ENCODE data around the gene ADGRD1. TPM values are rescaled to one million over a fixed set of nuclear protein-coding genes. Genes with fewer than 3 reads are reported as not detected.
"Not testable (repeated sequence)": the region's sequence is repeated elsewhere in the genome, so short reads cannot be mapped to it uniquely, and the experiment has no call there.

ADGRD1 gene
- total RNA-seq, 1 experiment from 2014 or later: not detected

GRCh38 chr12:131119345-131119744 lies 165.6 kb downstream of the ADGRD1 start:
- DNase-seq (ENCODE audit: low read depth): not testable (repeated sequence)

GRCh38 chr12:131119936-131120335 lies 166.2 kb downstream of the ADGRD1 start:
- DNase-seq (ENCODE audit: low read depth): no peak

DNA sequence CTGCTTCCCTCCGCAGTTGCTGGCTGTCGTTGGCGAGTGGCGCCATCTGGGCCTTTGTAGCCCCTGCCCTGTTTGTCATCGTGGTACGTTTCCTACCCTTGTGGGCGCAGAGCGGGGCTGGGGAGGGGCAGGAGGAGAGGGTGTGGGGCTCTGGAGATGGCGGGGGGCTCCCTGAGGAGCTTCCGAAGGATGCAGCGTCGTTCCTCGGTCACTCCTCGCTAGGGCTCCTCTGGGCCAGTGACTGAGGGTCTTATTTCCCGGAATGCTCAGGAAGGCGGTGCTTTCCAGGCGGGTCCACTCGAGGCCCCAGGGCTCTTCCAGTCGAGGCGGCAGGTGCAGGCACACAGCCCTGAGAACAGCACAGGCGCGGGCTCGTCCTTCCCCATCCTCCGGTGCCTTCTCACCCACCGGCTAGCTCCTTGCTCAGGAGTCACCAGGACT lies 167.1 kb downstream of the ADGRD1 start:
- no peak for DNase-seq (ENCODE audit: low read depth)

GRCh38 chr12:131121705-131122405 lies 168.1 kb downstream of the ADGRD1 start:
- DNase-seq (ENCODE audit: low read depth): no peak

- no peak for DNase-seq (ENCODE audit: low read depth)
These were observed 168.9 kb downstream of the ADGRD1 start for GRCh38 chr12:131122631-131123030.

GRCh38 chr12:131123817-131124216 lies 170.1 kb downstream of the ADGRD1 start:
- no peak for DNase-seq (ENCODE audit: low read depth)

DNA sequence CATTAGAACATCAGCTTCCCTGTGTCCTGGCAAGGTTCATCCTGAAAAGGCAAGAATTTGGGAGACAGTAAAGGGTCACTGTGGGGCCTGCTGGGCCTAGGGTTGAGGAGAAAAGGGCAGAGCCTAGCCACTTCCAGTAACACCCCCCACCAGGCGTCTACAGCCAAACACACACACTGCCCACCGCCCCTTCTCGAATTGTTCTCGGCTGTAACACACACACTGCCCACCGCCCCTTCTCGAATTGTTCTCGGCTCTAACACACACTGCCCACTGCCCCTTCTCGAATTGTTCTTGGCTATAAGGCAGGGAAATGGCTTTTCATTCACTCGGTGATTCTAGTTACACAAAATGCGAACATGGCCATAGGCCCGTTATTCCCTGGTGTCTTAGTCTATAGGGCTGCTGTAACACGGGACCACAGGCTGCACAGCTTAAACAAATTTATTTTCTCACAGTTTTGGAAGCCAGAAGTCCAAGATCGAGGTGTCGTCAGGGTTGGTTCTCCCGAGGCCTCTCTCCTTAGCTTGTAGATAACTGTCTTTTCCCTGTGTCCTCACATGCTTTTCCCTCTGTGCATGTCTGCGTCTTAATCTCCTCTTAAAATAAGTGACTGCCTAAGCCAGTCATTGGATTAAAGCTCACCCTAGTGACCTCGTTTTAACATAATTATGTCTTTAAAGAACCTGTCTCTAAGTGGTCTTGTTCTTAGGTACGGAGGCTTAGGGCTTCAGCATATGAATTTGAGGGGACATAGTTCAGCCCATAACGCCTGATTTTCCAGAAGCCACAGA lies 171.0 kb downstream of the ADGRD1 start:
- no peak for DNase-seq (ENCODE audit: low read depth)

GRCh38 chr12:131126662-131127173 lies 173.0 kb downstream of the ADGRD1 start:
- DNase-seq (ENCODE audit: low read depth): no peak

GRCh38 chr12:131128556-131128955 lies 174.8 kb downstream of the ADGRD1 start:
- no peak for DNase-seq (ENCODE audit: low read depth)

GRCh38 chr12:131128966-131129619 lies 175.4 kb downstream of the ADGRD1 start:
- DNase-seq (ENCODE audit: low read depth): not testable (repeated sequence)

GRCh38 chr12:131129839-131130238 lies 176.1 kb downstream of the ADGRD1 start:
- peak; percentile 79 for DNase-seq (ENCODE audit: low read depth)

DNA sequence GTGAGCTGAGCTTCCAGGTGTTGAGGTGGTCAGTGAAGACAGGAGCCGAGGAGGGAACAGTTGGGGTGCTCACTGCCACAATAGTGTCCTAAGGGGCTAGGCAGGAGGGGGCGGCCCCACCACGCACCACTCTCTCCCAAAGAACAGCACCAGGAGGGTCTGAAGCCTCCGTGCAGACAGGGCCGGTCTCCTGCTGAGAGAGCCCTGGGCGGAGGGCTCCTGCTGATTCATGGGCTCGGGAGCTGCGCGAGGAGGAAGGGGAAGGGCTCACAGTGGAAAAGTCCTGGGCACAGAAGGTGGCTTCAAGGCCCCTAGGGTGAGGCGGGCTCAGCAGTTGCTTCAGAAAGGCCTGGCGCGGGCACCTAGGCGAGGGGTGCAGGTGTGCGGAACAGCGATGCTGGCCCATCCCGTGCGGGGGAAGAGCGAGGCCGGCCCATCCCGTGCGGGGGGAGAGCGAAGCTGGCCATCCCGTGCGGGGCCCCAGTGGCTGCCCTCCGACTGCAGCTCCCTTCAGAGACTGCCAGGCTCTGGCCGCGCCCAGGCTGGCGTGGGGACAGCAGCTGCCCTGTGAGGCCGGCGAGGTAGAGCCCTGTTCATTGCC lies 176.7 kb downstream of the ADGRD1 start:
- no peak for DNase-seq (ENCODE audit: low read depth)

GRCh38 chr12:131131077-131131807 lies 177.5 kb downstream of the ADGRD1 start:
- DNase-seq (ENCODE audit: low read depth): no peak

DNA sequence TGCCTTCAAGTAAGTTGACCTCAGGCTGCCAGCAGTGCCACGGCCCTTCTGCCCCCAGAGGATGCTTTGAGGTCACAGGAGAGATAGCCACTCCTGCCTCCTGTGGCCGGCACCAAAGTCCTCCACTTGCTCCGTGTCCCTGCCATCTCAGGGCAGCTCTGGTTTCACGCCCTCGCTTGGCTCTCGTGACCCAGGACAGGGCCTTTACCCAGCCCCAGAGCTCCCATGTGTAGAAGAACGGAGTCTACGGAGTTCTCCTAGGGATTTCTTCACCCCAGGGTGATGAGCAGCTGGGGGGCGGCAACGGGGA lies 178.1 kb downstream of the ADGRD1 start:
- no peak for DNase-seq (ENCODE audit: low read depth)

DNA sequence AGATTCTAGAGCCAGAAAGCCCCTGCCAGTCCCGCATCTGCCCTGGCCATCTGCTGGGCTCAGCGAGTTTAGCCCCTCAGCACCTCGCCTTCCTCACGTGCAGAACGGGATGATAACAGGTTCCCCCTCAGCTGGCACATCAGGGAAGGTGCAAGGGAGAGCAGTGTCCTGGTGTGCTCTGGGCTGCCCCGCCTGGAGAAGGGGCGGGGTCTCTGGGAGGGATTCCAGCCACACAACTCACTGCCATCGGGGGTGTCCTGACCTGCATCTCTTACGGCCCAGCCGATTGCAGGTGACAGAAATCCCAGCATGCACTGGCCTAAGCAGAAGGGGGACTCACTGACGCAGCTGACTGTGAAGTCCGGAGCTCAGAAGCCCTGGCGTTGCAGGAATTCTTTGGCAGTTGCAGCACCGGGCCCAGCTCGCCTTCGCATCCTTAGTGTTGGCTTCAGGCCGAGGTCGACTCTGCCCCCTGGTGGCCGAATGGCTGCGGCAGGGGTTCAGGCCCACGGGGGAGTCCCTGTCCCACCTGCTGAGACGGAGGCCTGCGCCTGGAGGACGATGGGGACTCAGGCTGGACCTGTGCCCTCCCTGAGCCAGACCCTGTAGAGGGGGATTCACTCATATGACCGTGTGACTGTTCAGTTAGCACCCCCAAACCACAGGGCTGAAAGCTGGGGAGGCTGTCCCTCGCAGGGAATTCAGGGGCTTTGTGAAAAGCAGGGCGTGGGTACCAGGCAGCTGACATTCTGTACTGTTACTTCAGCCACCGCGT lies 178.6 kb downstream of the ADGRD1 start:
- no peak for DNase-seq (ENCODE audit: low read depth)

DNA sequence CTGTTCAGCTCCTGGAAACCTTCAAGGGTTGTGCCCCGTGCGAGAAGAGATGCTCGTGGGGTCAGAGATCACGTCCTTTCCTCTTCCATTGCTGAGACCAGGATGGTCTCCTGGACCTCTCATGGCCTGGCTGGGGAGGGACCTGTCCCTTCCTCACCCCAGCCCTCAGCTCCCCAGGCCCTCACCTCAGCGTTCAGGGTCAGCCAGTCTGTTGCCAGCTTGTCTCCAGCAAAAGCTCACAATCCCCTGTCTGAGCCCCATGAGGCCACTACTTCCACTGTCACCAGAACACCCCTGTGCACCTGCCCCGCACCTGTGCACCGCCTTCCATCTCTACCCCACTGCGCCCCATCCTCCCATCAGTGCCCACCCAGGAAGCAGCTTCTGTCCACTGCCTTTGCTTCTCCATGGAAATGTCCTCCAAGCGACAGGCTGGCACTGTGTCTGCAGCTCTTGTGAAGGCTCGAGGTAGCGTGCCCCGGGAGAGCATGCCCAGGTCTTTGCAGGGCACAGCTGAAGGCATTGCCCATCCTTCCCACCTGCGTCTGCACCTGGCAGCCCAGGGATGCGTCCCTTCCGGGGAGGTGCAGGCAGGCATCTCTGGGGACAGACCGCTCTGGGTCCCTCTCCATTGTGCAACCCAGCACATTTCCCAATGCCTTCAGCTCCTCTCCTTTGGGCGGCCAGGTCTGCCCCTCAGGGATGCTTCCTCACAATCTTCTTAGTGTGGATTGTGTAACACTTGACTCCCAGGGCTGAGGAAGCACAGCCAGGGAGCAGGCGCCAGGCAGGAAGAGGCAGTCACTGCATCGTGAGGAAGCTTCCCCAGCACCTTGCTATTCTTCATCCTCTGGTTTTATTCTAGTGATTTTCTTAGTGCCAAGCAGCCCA lies 179.6 kb downstream of the ADGRD1 start:
- no peak for DNase-seq (ENCODE audit: low read depth)

- DNase-seq (ENCODE audit: low read depth): no peak
These were observed 180.3 kb downstream of the ADGRD1 start for GRCh38 chr12:131133994-131134393.

- no peak for DNase-seq (ENCODE audit: low read depth)
These were observed 181.0 kb downstream of the ADGRD1 start for GRCh38 chr12:131134523-131135310.

DNA sequence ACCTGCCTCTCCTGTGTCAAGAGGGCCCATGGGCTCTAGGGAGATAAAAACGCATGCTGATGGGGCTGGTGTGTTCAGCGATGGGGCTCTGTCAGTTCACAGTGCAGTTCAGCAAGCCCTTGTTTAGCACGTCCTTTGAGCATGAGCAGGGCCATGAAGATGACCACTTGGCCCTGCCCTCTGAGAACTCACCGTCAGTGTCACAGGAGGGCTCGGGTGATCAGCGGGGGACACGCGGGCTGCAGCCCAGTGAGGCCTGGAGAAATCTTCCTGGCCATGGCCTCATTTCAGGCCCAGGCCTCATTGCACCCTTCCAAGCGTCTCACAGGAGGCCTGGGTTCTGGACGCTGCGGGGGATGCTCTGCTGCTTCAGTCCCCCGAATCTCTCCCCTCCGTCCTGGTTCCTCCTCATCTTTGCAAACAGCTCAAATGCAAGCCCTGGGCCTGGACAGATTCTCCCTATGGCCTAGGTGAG lies 181.6 kb downstream of the ADGRD1 start:
- DNase-seq (ENCODE audit: low read depth): no peak
